ENCODE measurements around the gene CENATAC.
"Not testable (repeated sequence)": the region's sequence is repeated elsewhere in the genome, so short reads cannot be mapped to it uniquely, and the experiment has no call there.

CENATAC gene

GRCh38 chr11:119016216-119017009 lies 18.5 kb downstream of the CENATAC start:
- Histone ChIP-seq H3K4me1 (ENCODE audit: control insufficient read depth, insufficient read depth, low read length) (peaks cover 5% of the 10 kb centered on the region), H3K27me3 (ENCODE audit: control insufficient read depth, insufficient read depth, low read length, poor library complexity, severe bottlenecking) (no peaks in the 10 kb centered on the region), H3K27ac (ENCODE audit: insufficient read depth, low read depth, low read length, poor library complexity, severe bottlenecking) (no peak overlapping the region), H3K36me3 (ENCODE audit: control insufficient read depth, insufficient read depth, low read length) (peaks cover 38% of the 10 kb centered on the region), H3K4me3 (ENCODE audit: insufficient read depth, low read depth, low read length) (peak overlapping the region; percentile 92), H3K9me3 (ENCODE audit: control insufficient read depth, low read length) (no peaks in the 10 kb centered on the region)
- 94% methylated on average over 13 of the region's 14 CpGs for WGBS, 2 experiments

- H3K36me3 ChIP-seq (ENCODE audit: control insufficient read depth, insufficient read depth, low read length) = peaks cover 37% of the 10 kb centered on the region
- H3K9me3 ChIP-seq (ENCODE audit: control insufficient read depth, low read length) = not testable (repeated sequence)
These were observed 19.4 kb downstream of the CENATAC start for GRCh38 chr11:119017377-119017776.

GRCh38 chr11:119018074-119018938 lies 20.4 kb downstream of the CENATAC start, which contains the start of the genes RPS25 and TRAPPC4:
Gene RPS25 (minus strand): TSS chr11:119018343. CDS start chr11:119018284, 59 bp downstream.
Gene TRAPPC4 (plus strand): TSS chr11:119018766. CDS start chr11:119018796, 30 bp downstream.
- Histone ChIP-seq H3K36me3 (ENCODE audit: control insufficient read depth, insufficient read depth, low read length) (peaks cover 35% of the 10 kb centered on the region), H3K27ac (ENCODE audit: insufficient read depth, low read depth, low read length, poor library complexity, severe bottlenecking) (peak within 1 kb of the TSS; percentile 86), H3K4me1 (ENCODE audit: control insufficient read depth, insufficient read depth, low read length) (peaks cover 5% of the 10 kb centered on the region), H3K4me3 (ENCODE audit: insufficient read depth, low read depth, low read length) (peak within 1 kb of the TSS; percentile 92), H3K27me3 (ENCODE audit: control insufficient read depth, insufficient read depth, low read length, poor library complexity, severe bottlenecking) (no peaks in the 10 kb centered on the region), H3K9me3 (ENCODE audit: control insufficient read depth, low read length) (no peaks in the 10 kb centered on the region)
- WGBS, 2 experiments = 0% methylated on average over 63 of the region's 63 CpGs

More at GRCh38 chr11:119017377-119017776, 19.4 kb downstream of the CENATAC start:
- not testable (repeated sequence) for H3K27me3 ChIP-seq (ENCODE audit: control insufficient read depth, insufficient read depth, low read length, poor library complexity, severe bottlenecking); H3K4me1 ChIP-seq (ENCODE audit: control insufficient read depth, insufficient read depth, low read length); H3K27ac ChIP-seq (ENCODE audit: insufficient read depth, low read depth, low read length, poor library complexity, severe bottlenecking)
- H3K4me3 ChIP-seq (ENCODE audit: insufficient read depth, low read depth, low read length) = peak overlapping the region; percentile 92
- WGBS, 2 experiments = 5 to 10% methylated on average over 9 to 10 of the region's 10 CpGs

- Histone ChIP-seq H3K36me3 (ENCODE audit: control insufficient read depth, insufficient read depth, low read length) (peaks cover 31% of the 10 kb centered on the region), H3K27me3 (ENCODE audit: control insufficient read depth, insufficient read depth, low read length, poor library complexity, severe bottlenecking) (no peaks in the 10 kb centered on the region), H3K4me1 (ENCODE audit: control insufficient read depth, insufficient read depth, low read length) (peaks cover 5% of the 10 kb centered on the region), H3K9me3 (ENCODE audit: control insufficient read depth, low read length) (no peaks in the 10 kb centered on the region), H3K27ac (ENCODE audit: insufficient read depth, low read depth, low read length, poor library complexity, severe bottlenecking) (no peak overlapping the region), H3K4me3 (ENCODE audit: insufficient read depth, low read depth, low read length) (no peak overlapping the region)
- WGBS, 2 experiments = 74 to 77% methylated on average over 2 of the region's 2 CpGs
These were observed 22.1 kb downstream of the CENATAC start for GRCh38 chr11:119019996-119020395.

- H3K36me3 ChIP-seq (ENCODE audit: control insufficient read depth, insufficient read depth, low read length) = peaks cover 18% of the 10 kb centered on the region
- no peaks in the 10 kb centered on the region for H3K27me3 ChIP-seq (ENCODE audit: control insufficient read depth, insufficient read depth, low read length, poor library complexity, severe bottlenecking)
- WGBS, 2 experiments = 93 to 94% methylated on average over 5 of the region's 5 CpGs
- H3K27ac ChIP-seq (ENCODE audit: insufficient read depth, low read depth, low read length, poor library complexity, severe bottlenecking) = no peak overlapping the region
- H3K4me3 ChIP-seq (ENCODE audit: insufficient read depth, low read depth, low read length) = no peak overlapping the region
- peaks cover 2% of the 10 kb centered on the region for H3K4me1 ChIP-seq (ENCODE audit: control insufficient read depth, insufficient read depth, low read length)
- H3K9me3 ChIP-seq (ENCODE audit: control insufficient read depth, low read length) = no peaks in the 10 kb centered on the region
These were observed 23.7 kb downstream of the CENATAC start for GRCh38 chr11:119021631-119022030.

GRCh38 chr11:119023741-119024140 lies 25.8 kb downstream of the CENATAC start:
- H3K4me1 ChIP-seq (ENCODE audit: control insufficient read depth, insufficient read depth, low read length) = peaks cover 4% of the 10 kb centered on the region
- no peaks in the 10 kb centered on the region for H3K27me3 ChIP-seq (ENCODE audit: control insufficient read depth, insufficient read depth, low read length, poor library complexity, severe bottlenecking)
- H3K27ac ChIP-seq (ENCODE audit: insufficient read depth, low read depth, low read length, poor library complexity, severe bottlenecking) = no peak overlapping the region
- H3K36me3 ChIP-seq (ENCODE audit: control insufficient read depth, insufficient read depth, low read length) = peaks cover 22% of the 10 kb centered on the region
- no peaks in the 10 kb centered on the region for H3K9me3 ChIP-seq (ENCODE audit: control insufficient read depth, low read length)
- no peak overlapping the region for H3K4me3 ChIP-seq (ENCODE audit: insufficient read depth, low read depth, low read length)

GRCh38 chr11:119024430-119025098 lies 26.6 kb downstream of the CENATAC start:
- WGBS, 2 experiments = 87 to 88% methylated on average over 15 of the region's 15 CpGs
- Histone ChIP-seq H3K4me1 (ENCODE audit: control insufficient read depth, insufficient read depth, low read length) (peaks cover 12% of the 10 kb centered on the region), H3K27me3 (ENCODE audit: control insufficient read depth, insufficient read depth, low read length, poor library complexity, severe bottlenecking) (no peaks in the 10 kb centered on the region), H3K9me3 (ENCODE audit: control insufficient read depth, low read length) (no peaks in the 10 kb centered on the region), H3K4me3 (ENCODE audit: insufficient read depth, low read depth, low read length) (no peak overlapping the region), H3K27ac (ENCODE audit: insufficient read depth, low read depth, low read length, poor library complexity, severe bottlenecking) (no peak overlapping the region), H3K36me3 (ENCODE audit: control insufficient read depth, insufficient read depth, low read length) (peaks cover 22% of the 10 kb centered on the region)

- Histone ChIP-seq H3K36me3 (ENCODE audit: control insufficient read depth, insufficient read depth, low read length) (peaks cover 22% of the 10 kb centered on the region), H3K27ac (ENCODE audit: insufficient read depth, low read depth, low read length, poor library complexity, severe bottlenecking) (no peak overlapping the region), H3K4me3 (ENCODE audit: insufficient read depth, low read depth, low read length) (no peak overlapping the region), H3K4me1 (ENCODE audit: control insufficient read depth, insufficient read depth, low read length) (peaks cover 16% of the 10 kb centered on the region), H3K27me3 (ENCODE audit: control insufficient read depth, insufficient read depth, low read length, poor library complexity, severe bottlenecking) (no peaks in the 10 kb centered on the region), H3K9me3 (ENCODE audit: control insufficient read depth, low read length) (no peaks in the 10 kb centered on the region)
- 86 to 90% methylated on average over 5 of the region's 5 CpGs for WGBS, 2 experiments
These were observed 27.1 kb downstream of the CENATAC start for GRCh38 chr11:119025099-119025473.

- Histone ChIP-seq H3K9me3 (ENCODE audit: control insufficient read depth, low read length) (no peaks in the 10 kb centered on the region), H3K27me3 (ENCODE audit: control insufficient read depth, insufficient read depth, low read length, poor library complexity, severe bottlenecking) (no peaks in the 10 kb centered on the region), H3K36me3 (ENCODE audit: control insufficient read depth, insufficient read depth, low read length) (peaks cover 22% of the 10 kb centered on the region), H3K4me3 (ENCODE audit: insufficient read depth, low read depth, low read length) (no peak overlapping the region), H3K4me1 (ENCODE audit: control insufficient read depth, insufficient read depth, low read length) (peaks cover 16% of the 10 kb centered on the region), H3K27ac (ENCODE audit: insufficient read depth, low read depth, low read length, poor library complexity, severe bottlenecking) (no peak overlapping the region)
- 94 to 95% methylated on average over 5 of the region's 5 CpGs for WGBS, 2 experiments
These were observed 27.6 kb downstream of the CENATAC start for GRCh38 chr11:119025541-119025940.
